Ascending aorta (tissue), 2 donors: Measurements from ENCODE around the gene HVCN1. TPM values are rescaled to one million over a fixed set of nuclear protein-coding genes. Genes with fewer than 3 reads are reported as not detected.

Experiments used
- DNase-seq, 2 donors: peaks; one replicate each; pipeline ENCODE4 v3.0.0-alpha.2; 2019; ENCODE audit warnings: low spot score in 2 of 2
- H3K27ac ChIP-seq, 2 donors: fragments of 200-600 bp; sonication (generic); one replicate each; pipeline ENCODE4 v1.5.1; 2016 to 2017; ENCODE audit warnings: mild to moderate bottlenecking in 1 of 2
- H3K27me3 ChIP-seq: fragments of 200-600 bp; sonication (generic); one replicate; pipeline ENCODE4 v1.5.1; 2017
- H3K36me3 ChIP-seq, 2 donors: fragments of 200-600 bp; sonication (generic); one replicate each; pipeline ENCODE4 v1.5.1; 2016
- H3K4me1 ChIP-seq, 2 donors: fragments of 200-600 bp; sonication (generic); one replicate each; pipeline ENCODE4 v1.5.1; 2016 to 2017; ENCODE audit warnings: mild to moderate bottlenecking in 1 of 2
- H3K4me3 ChIP-seq, 2 donors: fragments of 200-600 bp; sonication (generic); one replicate each; pipeline ENCODE4 v1.5.1; 2016 to 2017; ENCODE audit warnings: mild to moderate bottlenecking in 1 of 2
- H3K9me3 ChIP-seq, 2 donors: fragments of 200-600 bp; sonication (generic); one replicate each; pipeline ENCODE4 v1.5.1; 2016
- CTCF ChIP-seq, 3 experiments: fragments of 200-600 bp in 2 of 3; fragments of 450-650 bp in 1 of 3; sonication (generic) in 2 of 3; IDR thresholded peaks; one replicate each; pipeline ENCODE4 v1.5.1; 2016 to 2019; ENCODE audit warnings: antibody characterized with exemption in 3 of 3, mild to moderate bottlenecking in 1 of 3, moderate library complexity in 1 of 3
- intact Hi-C: fragments of 100-400 bp; cut with DNase I; formaldehyde crosslinking; loops from one replicate; pipeline ENCODE4 v1.15.1; 2023
- total RNA-seq: library from RNA; depleted of rRNA; stranded (reverse); fragments of >200 nt; gene quantifications from one replicate; pipeline ENCODE4 v1.1.0, GENCODE V29; 2016

Gene HVCN1
- total RNA-seq, 1 donor from 2014 or later, result 1.3 TPM

GRCh38 chr12:110600254-110600653 is 88.7 kb downstream of the HVCN1 start:
- intact Hi-C loops, result loop anchor here (1.0 to 5.0 kb wide), 2 partner anchors 88 to 287 kb away; no protein-coding TSS in a partner anchor
- TF ChIP-seq CTCF (IDR thresholded peaks at IDR 0.05), result peak; percentile 47 to 54 (median 48)
- DNase-seq, result no peak

GRCh38 chr12:110599334-110599733 is 89.6 kb downstream of the HVCN1 start:
- no peak for DNase-seq
- H3K4me1 ChIP-seq, result no peaks in the 10 kb centered on the region
- intact Hi-C loops, result no loop called here
- H3K27me3 ChIP-seq, result no peaks in the 10 kb centered on the region
- TF ChIP-seq CTCF (IDR thresholded peaks at IDR 0.05), result no peak
- no peak overlapping the region for H3K4me3 ChIP-seq
- H3K9me3 ChIP-seq, result no peaks in the 10 kb centered on the region
- H3K36me3 ChIP-seq, result no peaks in the 10 kb centered on the region
- H3K27ac ChIP-seq, result no peak overlapping the region

More at GRCh38 chr12:110600254-110600653, 88.7 kb downstream of the HVCN1 start:
- Histone ChIP-seq H3K27me3 (no peaks in the 10 kb centered on the region), H3K4me1 (no peaks in the 10 kb centered on the region), H3K4me3 (no peak overlapping the region), H3K36me3 (no peaks in the 10 kb centered on the region), H3K9me3 (no peaks in the 10 kb centered on the region), H3K27ac (no peak overlapping the region)

Other genes with a start within 250 kb of the HVCN1 start
- gene ARPC3, start 238.8 kb downstream of the HVCN1 start, total RNA-seq, result 76.5 TPM
- 5.6 TPM for gene GPN3, start 220.9 kb downstream of the HVCN1 start, total RNA-seq
- gene FAM216A, start 220.3 kb downstream of the HVCN1 start, total RNA-seq, result 2.1 TPM
- gene VPS29, start 187.0 kb downstream of the HVCN1 start, total RNA-seq, result 35.9 TPM
- gene RAD9B, start 186.8 kb downstream of the HVCN1 start, total RNA-seq, result not detected
- gene PPTC7, start 105.8 kb downstream of the HVCN1 start, total RNA-seq, result 12.3 TPM
- gene TCTN1, start 75.0 kb downstream of the HVCN1 start, total RNA-seq, result 28.4 TPM
- gene PPP1CC, start 53.8 kb upstream of the HVCN1 start, total RNA-seq, result 39.8 TPM
- not detected for gene CCDC63, start 157.9 kb upstream of the HVCN1 start, total RNA-seq
- not detected for gene MYL2, start 231.5 kb upstream of the HVCN1 start, total RNA-seq